ENCODE results near the gene EEF1AKMT3.
A peak's percentile ranks its signal among the peaks of the same experiment; 100 is the strongest.

EEF1AKMT3 gene

GRCh38 chr12:57751432-57751787 is 21.0 kb upstream of the EEF1AKMT3 start:
- H4K20me1 ChIP-seq (ENCODE audit: insufficient read depth, low read length): peaks cover 20% of the 10 kb centered on the region
- H3K4me1 ChIP-seq (ENCODE audit: insufficient read depth, low read length): peaks cover 52% of the 10 kb centered on the region
- no peak for TF ChIP-seq EZH2 (IDR thresholded peaks at IDR 0.05; ENCODE audit: borderline replicate concordance, low read depth, low read length, severe bottlenecking)
- TF ChIP-seq CTCF (IDR thresholded peaks at IDR 0.05; ENCODE audit: borderline replicate concordance, extremely low read depth, low read length, poor library complexity, severe bottlenecking): no peak
- H3K27ac ChIP-seq (ENCODE audit: low read length): peak overlapping the region; percentile 94
- peaks cover 45% of the 10 kb centered on the region for H3K79me2 ChIP-seq (ENCODE audit: insufficient read depth, low read length)
- H2AFZ ChIP-seq (ENCODE audit: low read depth, low read length): peak overlapping the region; percentile 89
- H3K4me2 ChIP-seq (ENCODE audit: insufficient read depth, low read length): peak overlapping the region; percentile 93
- peak overlapping the region; percentile 99 for H3K9ac ChIP-seq (ENCODE audit: low read depth, low read length)
- ATAC-seq (ENCODE audit: insufficient read depth, low read depth) (no peak), DNase-seq (no peak)
- peaks cover 50% of the 10 kb centered on the region for H3K36me3 ChIP-seq (ENCODE audit: insufficient read depth, low read length)
- H3K4me3 ChIP-seq (ENCODE audit: low read depth in 1 of 2, low read length in 2 of 2): peak overlapping the region; percentile 73 to 85
- H3K27me3 ChIP-seq (ENCODE audit: insufficient read depth, low read length, poor library complexity): no peaks in the 10 kb centered on the region
- H3K9me3 ChIP-seq (ENCODE audit: insufficient read depth, low read length, severe bottlenecking): no peaks in the 10 kb centered on the region

DNA sequence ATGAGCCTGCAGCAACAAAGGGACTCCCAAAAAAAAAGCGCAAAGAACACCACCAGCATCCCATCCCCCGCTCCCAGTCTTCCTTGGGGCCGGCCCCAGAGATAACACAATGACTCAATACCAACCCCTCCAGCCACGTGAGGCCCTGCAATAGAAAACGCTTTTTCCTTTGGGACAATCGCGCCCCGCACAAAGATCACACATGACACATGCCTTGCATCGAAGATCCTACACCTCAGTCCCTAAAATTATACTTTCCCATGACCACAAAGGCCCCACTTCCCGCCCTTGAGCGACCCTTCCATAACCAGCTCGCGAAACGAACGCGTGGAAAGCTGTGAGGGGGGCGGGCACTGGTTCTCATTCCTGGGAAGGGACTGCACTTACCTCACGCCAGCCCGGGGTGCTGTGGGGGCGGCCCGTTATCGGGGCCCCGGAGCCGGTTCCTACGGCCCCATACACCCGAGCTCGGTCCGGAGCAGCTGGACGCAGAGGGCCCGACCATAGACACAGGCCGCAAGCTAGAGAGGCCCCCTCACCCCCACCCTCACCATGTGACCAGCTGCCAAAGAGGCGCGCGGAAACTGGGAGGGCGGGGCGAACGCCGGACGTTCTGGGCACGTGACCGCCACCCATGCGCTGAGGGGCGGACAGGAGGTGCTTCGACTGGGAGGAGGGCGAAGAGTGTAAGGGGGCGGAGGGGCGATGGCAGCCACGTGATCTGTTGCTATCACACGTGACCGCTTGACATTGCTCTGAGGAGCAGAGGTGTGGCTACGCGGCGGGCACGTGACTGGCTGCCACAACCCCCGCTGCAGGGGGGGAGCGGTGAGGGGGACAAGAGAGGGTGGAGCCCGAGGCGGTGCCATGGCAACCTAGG is 20.4 kb upstream of the EEF1AKMT3 start, which contains the start of gene CDK4:
TSS of gene CDK4 (minus strand) at position 523 of the 880 bp plus-strand sequence. CDS start 593 bp downstream, outside the sequence.
- peak within 1 kb of the TSS; percentile 89 for H2AFZ ChIP-seq (ENCODE audit: low read depth, low read length)
- peak; percentile 77 for ATAC-seq (ENCODE audit: insufficient read depth, low read depth)
- peaks cover 56% of the 10 kb centered on the region for H3K4me1 ChIP-seq (ENCODE audit: insufficient read depth, low read length)

GRCh38 chr12:57752668-57753000 is 19.8 kb upstream of the EEF1AKMT3 start:
- ATAC-seq (ENCODE audit: insufficient read depth, low read depth): no peak
- Histone ChIP-seq H3K4me1 (ENCODE audit: insufficient read depth, low read length) (peaks cover 57% of the 10 kb centered on the region), H3K4me3 (ENCODE audit: low read depth in 1 of 2, low read length in 2 of 2) (peak overlapping the region in 1 of 2 experiments; percentile 85; a peak in 2 of 4 replicates)

More for the DNA sequence above, 20.4 kb upstream of the EEF1AKMT3 start, which contains the start of gene CDK4:
- peak within 1 kb of the TSS; percentile 93 for H3K4me2 ChIP-seq (ENCODE audit: insufficient read depth, low read length)
- no peaks in the 10 kb centered on the region for H3K9me3 ChIP-seq (ENCODE audit: insufficient read depth, low read length, severe bottlenecking)
- TF ChIP-seq EZH2 (IDR thresholded peaks at IDR 0.05; ENCODE audit: borderline replicate concordance, low read depth, low read length, severe bottlenecking): no peak
- no peak for TF ChIP-seq CTCF (IDR thresholded peaks at IDR 0.05; ENCODE audit: borderline replicate concordance, extremely low read depth, low read length, poor library complexity, severe bottlenecking)
- peak within 1 kb of the TSS; percentile 99 for H3K9ac ChIP-seq (ENCODE audit: low read depth, low read length)
- H3K27me3 ChIP-seq (ENCODE audit: insufficient read depth, low read length, poor library complexity): no peaks in the 10 kb centered on the region
- H3K4me3 ChIP-seq (ENCODE audit: low read depth in 1 of 2, low read length in 2 of 2): peak within 1 kb of the TSS; percentile 73 to 85
- H3K27ac ChIP-seq (ENCODE audit: low read length): peak within 1 kb of the TSS; percentile 94
- H4K20me1 ChIP-seq (ENCODE audit: insufficient read depth, low read length): peaks cover 26% of the 10 kb centered on the region
- peak; percentile 100 for DNase-seq
- peaks cover 51% of the 10 kb centered on the region for H3K36me3 ChIP-seq (ENCODE audit: insufficient read depth, low read length)
- peaks cover 52% of the 10 kb centered on the region for H3K79me2 ChIP-seq (ENCODE audit: insufficient read depth, low read length)

More at GRCh38 chr12:57752668-57753000, 19.8 kb upstream of the EEF1AKMT3 start:
- H3K9me3 ChIP-seq (ENCODE audit: insufficient read depth, low read length, severe bottlenecking): no peaks in the 10 kb centered on the region
- peaks cover 50% of the 10 kb centered on the region for H3K36me3 ChIP-seq (ENCODE audit: insufficient read depth, low read length)
- DNase-seq: no peak
- H3K79me2 ChIP-seq (ENCODE audit: insufficient read depth, low read length): peaks cover 52% of the 10 kb centered on the region
- peak overlapping the region; percentile 69 for H3K27ac ChIP-seq (ENCODE audit: low read length)
- H2AFZ ChIP-seq (ENCODE audit: low read depth, low read length): peak overlapping the region; percentile 54
- no peak for TF ChIP-seq CTCF (IDR thresholded peaks at IDR 0.05; ENCODE audit: borderline replicate concordance, extremely low read depth, low read length, poor library complexity, severe bottlenecking)
- H3K27me3 ChIP-seq (ENCODE audit: insufficient read depth, low read length, poor library complexity): no peaks in the 10 kb centered on the region
- H3K9ac ChIP-seq (ENCODE audit: low read depth, low read length): peak overlapping the region; percentile 34
- H4K20me1 ChIP-seq (ENCODE audit: insufficient read depth, low read length): peaks cover 26% of the 10 kb centered on the region
- peak overlapping the region; percentile 93 for H3K4me2 ChIP-seq (ENCODE audit: insufficient read depth, low read length)

Measured in DND-41 (cell line).